Suprapubic skin (tissue), 3 donors: ENCODE measurements around the gene ANKRD40.

ENCODE experiments used
- POLR2AphosphoS5 ChIP-seq, 3 donors: sonication (generic); formaldehyde crosslinking; IDR thresholded peaks; one replicate each; pipeline ENCODE4 v1.6.1; 2017; ENCODE audit warnings: antibody characterized with exemption in 3 of 3
- TF ChIP-seq, protein P1 (sequence below), 2 donors: fragments of 200-600 bp in 1 of 2; fragments of 450-650 bp in 1 of 2; sonication (generic) in 1 of 2; IDR thresholded peaks; one replicate each; pipeline ENCODE4 v1.5.1; 2016 to 2019; ENCODE audit warnings: antibody characterized with exemption in 2 of 2, mild to moderate bottlenecking in 1 of 2, moderate library complexity in 1 of 2

DNA sequence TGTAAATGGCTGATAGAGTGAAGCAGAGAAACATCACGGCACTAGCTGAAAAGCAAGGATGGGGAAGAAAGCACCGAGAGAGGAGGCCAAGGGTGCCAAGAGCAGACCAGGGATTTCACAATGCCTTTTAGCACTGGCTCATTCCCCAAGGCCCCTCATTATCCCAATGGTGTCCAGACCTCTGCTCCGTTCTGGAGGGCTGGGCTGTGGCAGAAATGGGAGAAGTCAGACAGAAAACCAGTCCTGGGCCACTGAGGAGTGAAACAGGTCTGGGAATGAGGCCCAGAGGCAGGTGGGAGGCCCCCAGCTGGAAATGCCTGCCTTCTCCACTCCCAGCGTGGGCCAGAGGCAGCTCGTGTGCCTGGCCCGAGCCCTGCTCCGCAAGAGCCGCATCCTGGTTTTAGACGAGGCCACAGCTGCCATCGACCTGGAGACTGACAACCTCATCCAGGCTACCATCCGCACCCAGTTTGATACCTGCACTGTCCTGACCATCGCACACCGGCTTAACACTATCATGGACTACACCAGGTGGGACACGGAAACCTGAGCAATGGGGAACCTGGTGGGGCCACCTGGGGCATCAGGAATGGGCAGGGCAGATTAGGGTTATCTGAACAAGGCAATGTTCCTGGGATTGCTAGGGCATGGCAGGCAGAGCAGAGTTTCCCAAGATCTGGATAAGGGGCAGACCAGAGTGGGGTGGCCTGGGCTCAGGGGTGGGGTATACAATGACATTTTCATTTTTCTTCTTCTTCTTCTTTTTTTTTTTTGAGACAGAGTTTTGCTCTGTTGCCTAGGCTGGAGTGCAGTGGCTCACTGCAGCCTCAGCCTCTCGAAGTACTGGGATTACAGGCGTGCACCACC is 20.3 kb downstream of the ANKRD40 start:
- TF ChIP-seq, protein P1, sequence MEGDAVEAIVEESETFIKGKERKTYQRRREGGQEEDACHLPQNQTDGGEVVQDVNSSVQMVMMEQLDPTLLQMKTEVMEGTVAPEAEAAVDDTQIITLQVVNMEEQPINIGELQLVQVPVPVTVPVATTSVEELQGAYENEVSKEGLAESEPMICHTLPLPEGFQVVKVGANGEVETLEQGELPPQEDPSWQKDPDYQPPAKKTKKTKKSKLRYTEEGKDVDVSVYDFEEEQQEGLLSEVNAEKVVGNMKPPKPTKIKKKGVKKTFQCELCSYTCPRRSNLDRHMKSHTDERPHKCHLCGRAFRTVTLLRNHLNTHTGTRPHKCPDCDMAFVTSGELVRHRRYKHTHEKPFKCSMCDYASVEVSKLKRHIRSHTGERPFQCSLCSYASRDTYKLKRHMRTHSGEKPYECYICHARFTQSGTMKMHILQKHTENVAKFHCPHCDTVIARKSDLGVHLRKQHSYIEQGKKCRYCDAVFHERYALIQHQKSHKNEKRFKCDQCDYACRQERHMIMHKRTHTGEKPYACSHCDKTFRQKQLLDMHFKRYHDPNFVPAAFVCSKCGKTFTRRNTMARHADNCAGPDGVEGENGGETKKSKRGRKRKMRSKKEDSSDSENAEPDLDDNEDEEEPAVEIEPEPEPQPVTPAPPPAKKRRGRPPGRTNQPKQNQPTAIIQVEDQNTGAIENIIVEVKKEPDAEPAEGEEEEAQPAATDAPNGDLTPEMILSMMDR (IDR thresholded peaks at IDR 0.05), result no peak
- no peak for TF ChIP-seq POLR2AphosphoS5 (IDR thresholded peaks at IDR 0.05)
